A549 (cell line): ENCODE results near the gene PACSIN1. TPM values are rescaled to one million over a fixed set of nuclear protein-coding genes. Genes with fewer than 3 reads are reported as not detected.

ENCODE experiments used
- ATAC-seq, 2 experiments: fragments of 200-7000 bp in 1 of 2; fragments of >200 bp in 1 of 2; cut with Nextera tagmentation in 1 of 2; cut with Tn5 transposase in 1 of 2; 3 replicates each; pipeline versions ENCODE4 v1.8.0 to v1.9.1; 2018 to 2020; ENCODE audit warnings: mild to moderate bottlenecking in 1 of 2, moderate library complexity in 1 of 2
- CTCF ChIA-PET: fragments of 300-600 bp; sonication (Branson Sonifier 250); formaldehyde crosslinking; extraction: SDS; loops from one replicate; lab custom pipeline; 2021; ENCODE audit warnings: antibody characterized with exemption, inconsistent platforms; lab: Yijun Ruan, JAX
- POLR2A ChIA-PET: fragments of 350-600 bp; formaldehyde crosslinking; extraction: SDS; loops from one replicate; lab custom pipeline; 2021; ENCODE audit warnings: antibody characterized with exemption, inconsistent platforms; lab: Yijun Ruan, JAX
- DNase-seq, 2 experiments: peaks; one replicate each; pipeline versions ENCODE4 v3.0.0 to v3.0.0-alpha.2; 2011 to 2016; ENCODE audit warnings: low read depth in 1 of 2, low spot score in 1 of 2
- FAIRE-seq: peaks from 2 replicates; lab custom pipeline; 2011; peaks lifted over from hg19 to GRCh38; lab: Jason Lieb, UNC
- H3K27ac ChIP-seq, 2 experiments: fragments of >200 bp; sonication (Bioruptor Twin); formaldehyde crosslinking; 3 replicates each; pipeline ENCODE4 v1.5.1; 2016 to 2017
- H3K4me1 ChIP-seq: fragments of >200 bp; sonication (Bioruptor Twin); formaldehyde crosslinking; 3 replicates; pipeline ENCODE4 v1.6.1; 2016
- H3K4me2 ChIP-seq: fragments of >200 bp; sonication (Bioruptor Twin); formaldehyde crosslinking; 3 replicates; pipeline ENCODE4 v1.6.1; 2016
- H3K4me3 ChIP-seq: fragments of >200 bp; sonication (Bioruptor Twin); formaldehyde crosslinking; 3 replicates; pipeline ENCODE4 v1.5.1; 2016
- H3K9me3 ChIP-seq: fragments of >200 bp; sonication (Bioruptor Twin); formaldehyde crosslinking; 3 replicates; pipeline ENCODE4 v1.6.1; 2016
- EHMT2 ChIP-seq: fragments of 200-600 bp; sonication (generic); IDR thresholded peaks from 2 replicates; pipeline ENCODE4 v1.6.1; 2016; ENCODE audit warnings: antibody characterized with exemption, low read depth, mild to moderate bottlenecking, moderate library complexity
- HEYL ChIP-seq: fragments of 250-450 bp; sonication (Bioruptor Pico); IDR thresholded peaks from 2 replicates; pipeline ENCODE4 v1.8.0; 2021; ENCODE audit warnings: mild to moderate bottlenecking, moderate library complexity
- HOXB5 ChIP-seq: fragments of 250-450 bp; sonication (Bioruptor Pico); IDR thresholded peaks from 2 replicates; pipeline ENCODE4 v1.5.0; 2020; ENCODE audit warnings: mild to moderate bottlenecking, moderate library complexity
- JUN ChIP-seq, 2 experiments: fragments of >200 bp; sonication (Bioruptor Twin); formaldehyde crosslinking; IDR thresholded peaks; 2 replicates in 1 of 2; 3 replicates in 1 of 2; pipeline ENCODE4 v1.6.1; 2016 to 2017
- KDM1A ChIP-seq: fragments of 200-600 bp; sonication (generic); IDR thresholded peaks from 2 replicates; pipeline ENCODE4 v1.6.1; 2016; ENCODE audit warnings: low read depth, mild to moderate bottlenecking
- MAZ ChIP-seq: fragments of 150-350 bp; IDR thresholded peaks from 2 replicates; pipeline ENCODE4 v1.6.1; 2014; ENCODE audit warnings: antibody characterized with exemption, low read depth, low read length, borderline replicate concordance
- NR3C1 ChIP-seq: fragments of >200 bp; sonication (Bioruptor Twin); formaldehyde crosslinking; IDR thresholded peaks from 3 replicates; pipeline ENCODE4 v1.6.1; 2017
- PHF8 ChIP-seq: fragments of 200-600 bp; sonication (generic); IDR thresholded peaks from 2 replicates; pipeline ENCODE4 v1.6.1; 2016; ENCODE audit warnings: low read depth, mild to moderate bottlenecking, antibody characterized with exemption, moderate library complexity, borderline replicate concordance
- POLR2A ChIP-seq: IDR thresholded peaks from 2 replicates; pipeline ENCODE4 v1.6.1; 2012; ENCODE audit warnings: mild to moderate bottlenecking, low read length
- RCOR1 ChIP-seq: fragments of 150-350 bp; IDR thresholded peaks from 2 replicates; pipeline ENCODE4 v1.6.1; 2014; ENCODE audit warnings: antibody characterized with exemption, low read length, low read depth
- RFX5 ChIP-seq: fragments of 450-650 bp; IDR thresholded peaks from 2 replicates; pipeline ENCODE4 v1.7.1; 2014; ENCODE audit warnings: antibody characterized with exemption, mild to moderate bottlenecking, moderate library complexity
- RNF2 ChIP-seq: fragments of 200-600 bp; sonication (generic); IDR thresholded peaks from 2 replicates; pipeline ENCODE4 v1.6.1; 2016; ENCODE audit warnings: low read depth, mild to moderate bottlenecking, antibody characterized with exemption, moderate library complexity, borderline replicate concordance
- SMC3 ChIP-seq: fragments of >200 bp; sonication (Bioruptor Twin); formaldehyde crosslinking; IDR thresholded peaks from 3 replicates; pipeline ENCODE4 v1.6.1; 2018; ENCODE audit warnings: inconsistent platforms
- SREBF2 ChIP-seq: fragments of 450-650 bp; IDR thresholded peaks from 2 replicates; pipeline ENCODE4 v1.6.1; 2014; ENCODE audit warnings: mild to moderate bottlenecking, moderate library complexity
- ZC3H11A ChIP-seq: fragments of 450-650 bp; IDR thresholded peaks from 2 replicates; pipeline ENCODE4 v1.6.1; 2014; ENCODE audit warnings: antibody characterized with exemption, mild to moderate bottlenecking
- ZNF302 ChIP-seq: fragments of 250-450 bp; sonication (Bioruptor Pico); IDR thresholded peaks from 2 replicates; pipeline ENCODE4 v1.9.0; 2021; ENCODE audit warnings: inconsistent platforms, mild to moderate bottlenecking, moderate library complexity
- ZSCAN20 ChIP-seq: fragments of 250-450 bp; sonication (Bioruptor Pico); IDR thresholded peaks from 2 replicates; pipeline ENCODE4 v1.8.0; 2022; ENCODE audit warnings: mild to moderate bottlenecking, moderate library complexity
- WGBS: methylation state at CpG from one replicate; pipeline ENCODE4 v1.1.6; 2017; ENCODE audit errors: missing lambda C conversion rate; 5-methylcytosine and 5-hydroxymethylcytosine counted together
- polyA plus RNA-seq, 4 experiments: library from polyadenylated mRNA; depleted of rRNA in 3 of 4; stranded (reverse); fragments of >200 nt; fragmentation: RNase III in 1 of 4; extraction: RNeasy Plus Mini Kit Qiagen cat#74134 plus additional on column Dnase treatment in 1 of 4; gene quantifications; 2 replicates in 3 of 4; 3 replicates in 1 of 4; pipeline ENCODE4 v1.2.3, GENCODE V29; 2011 to 2017
- TF ChIP-seq, protein P1 (sequence below): fragments of 150-350 bp; IDR thresholded peaks from 2 replicates; pipeline ENCODE4 v1.6.1; 2014; ENCODE audit warnings: low read depth, mild to moderate bottlenecking, low read length
- TF ChIP-seq, protein P2 (sequence below): fragments of 250-450 bp; sonication (Bioruptor Pico); IDR thresholded peaks from 2 replicates; pipeline ENCODE4 v1.5.0; 2021; ENCODE audit warnings: mild to moderate bottlenecking, moderate library complexity, borderline replicate concordance
- TF ChIP-seq, protein P3 (sequence below): fragments of 250-450 bp; sonication (Bioruptor Pico); IDR thresholded peaks from 2 replicates; pipeline ENCODE4 v1.5.0; 2020; ENCODE audit warnings: low read depth, mild to moderate bottlenecking, moderate library complexity
- TF ChIP-seq, protein P4 (sequence below): IDR thresholded peaks from 2 replicates; pipeline ENCODE4 v1.6.1; 2012
- TF ChIP-seq, protein P5 (sequence below): fragments of >200 bp; sonication (Bioruptor Twin); formaldehyde crosslinking; IDR thresholded peaks from 3 replicates; pipeline ENCODE4 v1.6.1; 2016

The PACSIN1 gene
- polyA plus RNA-seq, 2 of the 4 experiments (the other 2 are of a cell fraction): 0.14 to 0.30 TPM

DNA sequence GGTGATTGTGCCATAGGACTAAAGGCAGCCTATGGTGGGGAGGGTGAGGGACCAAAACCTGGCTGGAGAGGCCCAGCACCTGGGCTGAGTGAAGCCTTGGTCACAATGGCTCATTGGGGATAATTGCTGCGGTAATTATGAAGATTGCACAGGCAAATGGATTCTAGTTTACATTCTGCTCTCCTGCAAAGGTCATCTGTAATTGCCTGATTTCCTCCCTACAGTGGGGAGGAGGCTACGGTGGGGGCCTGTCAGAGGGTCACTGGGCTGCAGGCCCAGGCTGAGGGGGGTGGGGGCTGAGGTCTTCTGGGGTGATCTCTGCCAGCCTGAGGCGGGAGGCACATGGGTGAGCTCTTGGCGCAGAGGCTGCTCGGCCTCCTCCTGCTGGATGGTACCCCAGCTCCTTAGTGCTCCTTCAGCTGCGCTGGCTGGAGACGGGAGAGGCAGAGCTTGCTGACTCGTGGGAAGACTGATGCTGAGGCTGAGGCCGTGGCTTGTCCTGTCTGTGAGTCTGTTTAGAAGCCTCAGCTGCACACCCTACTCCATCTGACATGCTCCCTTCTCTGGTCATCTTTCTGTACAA is 30.3 kb downstream of the PACSIN1 start (continued):
- TF ChIP-seq, protein P1, sequence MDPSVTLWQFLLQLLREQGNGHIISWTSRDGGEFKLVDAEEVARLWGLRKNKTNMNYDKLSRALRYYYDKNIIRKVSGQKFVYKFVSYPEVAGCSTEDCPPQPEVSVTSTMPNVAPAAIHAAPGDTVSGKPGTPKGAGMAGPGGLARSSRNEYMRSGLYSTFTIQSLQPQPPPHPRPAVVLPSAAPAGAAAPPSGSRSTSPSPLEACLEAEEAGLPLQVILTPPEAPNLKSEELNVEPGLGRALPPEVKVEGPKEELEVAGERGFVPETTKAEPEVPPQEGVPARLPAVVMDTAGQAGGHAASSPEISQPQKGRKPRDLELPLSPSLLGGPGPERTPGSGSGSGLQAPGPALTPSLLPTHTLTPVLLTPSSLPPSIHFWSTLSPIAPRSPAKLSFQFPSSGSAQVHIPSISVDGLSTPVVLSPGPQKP: no peak
- TF ChIP-seq ZNF302 (CRISPR knock-in tag): no peak
- no peak for TF ChIP-seq MAZ
- TF ChIP-seq, protein P2, sequence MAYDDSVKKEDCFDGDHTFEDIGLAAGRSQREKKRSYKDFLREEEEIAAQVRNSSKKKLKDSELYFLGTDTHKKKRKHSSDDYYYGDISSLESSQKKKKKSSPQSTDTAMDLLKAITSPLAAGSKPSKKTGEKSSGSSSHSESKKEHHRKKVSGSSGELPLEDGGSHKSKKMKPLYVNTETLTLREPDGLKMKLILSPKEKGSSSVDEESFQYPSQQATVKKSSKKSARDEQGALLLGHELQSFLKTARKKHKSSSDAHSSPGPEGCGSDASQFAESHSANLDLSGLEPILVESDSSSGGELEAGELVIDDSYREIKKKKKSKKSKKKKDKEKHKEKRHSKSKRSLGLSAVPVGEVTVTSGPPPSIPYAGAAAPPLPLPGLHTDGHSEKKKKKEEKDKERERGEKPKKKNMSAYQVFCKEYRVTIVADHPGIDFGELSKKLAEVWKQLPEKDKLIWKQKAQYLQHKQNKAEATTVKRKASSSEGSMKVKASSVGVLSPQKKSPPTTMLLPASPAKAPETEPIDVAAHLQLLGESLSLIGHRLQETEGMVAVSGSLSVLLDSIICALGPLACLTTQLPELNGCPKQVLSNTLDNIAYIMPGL (CRISPR knock-in tag): no peak
- no peak for TF ChIP-seq POLR2A
- no peak for TF ChIP-seq ZC3H11A
- TF ChIP-seq RNF2: no peak
- no peak for TF ChIP-seq SMC3
- TF ChIP-seq HEYL: no peak
- no peak for TF ChIP-seq EHMT2
- no peak for TF ChIP-seq HOXB5 (CRISPR knock-in tag)

DNA sequence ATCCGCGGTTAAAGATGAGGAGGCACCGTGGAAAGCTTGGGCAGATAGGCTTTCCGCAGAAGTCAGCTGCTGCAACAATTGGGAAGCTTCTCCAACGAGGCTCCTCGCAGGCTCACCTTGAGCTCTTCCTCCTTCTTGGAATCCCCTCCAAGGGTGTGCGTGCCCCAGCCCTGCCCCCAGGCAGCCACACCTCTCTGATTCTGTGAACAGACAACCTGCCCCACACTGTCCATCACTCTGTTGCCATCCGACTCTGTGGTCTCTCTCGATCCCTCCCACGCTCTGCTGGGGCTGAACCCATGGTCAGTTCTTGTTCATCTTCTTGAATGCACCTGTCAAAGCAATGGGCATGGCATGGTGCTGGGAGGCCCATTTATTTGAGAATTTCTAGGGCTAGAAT is 31.5 kb downstream of the PACSIN1 start:
- POLR2A ChIA-PET: no interaction called here
- TF ChIP-seq RCOR1 (no peak), PHF8 (no peak), EHMT2 (no peak), SREBF2 (no peak), JUN (IDR thresholded peaks at IDR 0.05) (no peak), ZSCAN20 (CRISPR knock-in tag) (no peak), KDM1A (no peak), MAZ (no peak), HOXB5 (CRISPR knock-in tag) (no peak), RFX5 (no peak), NR3C1 (no peak)
- TF ChIP-seq, protein P3, sequence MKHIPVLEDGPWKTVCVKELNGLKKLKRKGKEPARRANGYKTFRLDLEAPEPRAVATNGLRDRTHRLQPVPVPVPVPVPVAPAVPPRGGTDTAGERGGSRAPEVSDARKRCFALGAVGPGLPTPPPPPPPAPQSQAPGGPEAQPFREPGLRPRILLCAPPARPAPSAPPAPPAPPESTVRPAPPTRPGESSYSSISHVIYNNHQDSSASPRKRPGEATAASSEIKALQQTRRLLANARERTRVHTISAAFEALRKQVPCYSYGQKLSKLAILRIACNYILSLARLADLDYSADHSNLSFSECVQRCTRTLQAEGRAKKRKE (CRISPR knock-in tag): no peak
- TF ChIP-seq, protein P4, sequence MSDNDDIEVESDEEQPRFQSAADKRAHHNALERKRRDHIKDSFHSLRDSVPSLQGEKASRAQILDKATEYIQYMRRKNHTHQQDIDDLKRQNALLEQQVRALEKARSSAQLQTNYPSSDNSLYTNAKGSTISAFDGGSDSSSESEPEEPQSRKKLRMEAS: no peak
- TF ChIP-seq, protein P5, sequence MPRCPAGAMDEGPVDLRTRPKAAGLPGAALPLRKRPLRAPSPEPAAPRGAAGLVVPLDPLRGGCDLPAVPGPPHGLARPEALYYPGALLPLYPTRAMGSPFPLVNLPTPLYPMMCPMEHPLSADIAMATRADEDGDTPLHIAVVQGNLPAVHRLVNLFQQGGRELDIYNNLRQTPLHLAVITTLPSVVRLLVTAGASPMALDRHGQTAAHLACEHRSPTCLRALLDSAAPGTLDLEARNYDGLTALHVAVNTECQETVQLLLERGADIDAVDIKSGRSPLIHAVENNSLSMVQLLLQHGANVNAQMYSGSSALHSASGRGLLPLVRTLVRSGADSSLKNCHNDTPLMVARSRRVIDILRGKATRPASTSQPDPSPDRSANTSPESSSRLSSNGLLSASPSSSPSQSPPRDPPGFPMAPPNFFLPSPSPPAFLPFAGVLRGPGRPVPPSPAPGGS: no peak
- TF ChIP-seq, all 56 proteins: peak for 0
- Histone ChIP-seq H3K4me3 (no peak overlapping the region), H3K4me2 (no peak overlapping the region), H3K9me3 (peaks cover 9% of the 10 kb centered on the region; the same call in 1 of the 3 replicates), H3K4me1 (no peaks in the 10 kb centered on the region), H3K27ac (no peak overlapping the region)
- no peak for ATAC-seq
- FAIRE-seq: no peak
- DNase-seq: no peak
- CTCF ChIA-PET: interaction anchor here (1.6 kb wide), 1 partner anchor 371 kb away, joined by 5 read pairs; no protein-coding TSS in a partner anchor
- WGBS: 79% methylated on average over 9 of the region's 10 CpGs
